IPS DF 6.9 (cell line): Measurements from ENCODE around the gene PRKAG2.

ENCODE experiments used
- DNase-seq: peaks from one replicate; pipeline ENCODE4 v3.0.0-alpha.2; 2013; ENCODE audit warnings: low read depth, low spot score
- H3K27ac ChIP-seq: one replicate; pipeline ENCODE4 v1.5.1; 2013; ENCODE audit warnings: low read length, control low read depth
- H3K27me3 ChIP-seq: 2 replicates; pipeline ENCODE4 v1.6.1; 2013; ENCODE audit warnings: mild to moderate bottlenecking, low read length; ENCODE audit not compliant: control insufficient read depth, insufficient read depth
- H3K36me3 ChIP-seq: 2 replicates; pipeline ENCODE4 v1.6.1; 2013; ENCODE audit warnings: low read length; ENCODE audit not compliant: control insufficient read depth, insufficient read depth
- H3K4me1 ChIP-seq: 2 replicates; pipeline ENCODE4 v1.6.1; 2013; ENCODE audit warnings: low read length; ENCODE audit not compliant: control insufficient read depth, insufficient read depth
- H3K4me3 ChIP-seq: 2 replicates; pipeline ENCODE4 v1.5.1; 2013; ENCODE audit warnings: mild to moderate bottlenecking, low read length
- H3K9me3 ChIP-seq: 2 replicates; pipeline ENCODE4 v1.6.1; 2013; ENCODE audit warnings: low read length, inconsistent platforms; ENCODE audit not compliant: control insufficient read depth, insufficient read depth
- WGBS: extraction: QIAGEN DNeasy Blood & Tissue Kit; methylation state at CpG from one replicate; pipeline ENCODE4 v1.1.7; 2013; ENCODE audit warnings: mixed read lengths, missing lambda C conversion rate; ENCODE audit not compliant: insufficient read length, insufficient coverage; 5-methylcytosine and 5-hydroxymethylcytosine counted together

Gene PRKAG2

DNA sequence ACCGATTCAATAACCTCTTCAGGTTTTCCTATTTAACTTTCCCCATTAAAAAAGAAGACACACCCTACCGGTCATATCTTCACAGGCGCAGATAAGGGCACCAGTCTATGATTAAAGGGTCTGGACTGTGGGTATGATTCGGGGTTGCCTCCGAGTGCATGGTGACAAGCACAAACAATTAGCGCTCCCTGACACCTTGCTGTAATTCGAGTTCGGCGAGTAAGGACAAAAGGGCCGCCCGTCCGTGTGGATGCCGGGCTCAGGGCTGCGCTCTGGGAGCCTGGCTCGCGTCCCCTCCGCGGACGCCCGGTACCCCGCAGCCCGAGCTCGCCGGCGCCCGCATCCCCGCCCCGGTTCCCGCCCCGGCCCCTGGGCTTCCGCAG is 245.4 kb downstream of the PRKAG2 start:
- no peak overlapping the region for H3K27ac ChIP-seq
- no peaks in the 10 kb centered on the region for H3K36me3 ChIP-seq
- peak overlapping the region; percentile 71; the same call in 1 of the 2 replicates for H3K4me3 ChIP-seq
- no peaks in the 10 kb centered on the region; the same call in 1 of the 2 replicates for H3K27me3 ChIP-seq
- H3K9me3 ChIP-seq: no peaks in the 10 kb centered on the region
- 0 out of 2 replicates have a peak, but pooled peaks cover 3% of the 10 kb centered on the region for H3K4me1 ChIP-seq
- WGBS: no CpG with 5 or more reads among the region's 31 CpGs
- DNase-seq: no peak

DNA sequence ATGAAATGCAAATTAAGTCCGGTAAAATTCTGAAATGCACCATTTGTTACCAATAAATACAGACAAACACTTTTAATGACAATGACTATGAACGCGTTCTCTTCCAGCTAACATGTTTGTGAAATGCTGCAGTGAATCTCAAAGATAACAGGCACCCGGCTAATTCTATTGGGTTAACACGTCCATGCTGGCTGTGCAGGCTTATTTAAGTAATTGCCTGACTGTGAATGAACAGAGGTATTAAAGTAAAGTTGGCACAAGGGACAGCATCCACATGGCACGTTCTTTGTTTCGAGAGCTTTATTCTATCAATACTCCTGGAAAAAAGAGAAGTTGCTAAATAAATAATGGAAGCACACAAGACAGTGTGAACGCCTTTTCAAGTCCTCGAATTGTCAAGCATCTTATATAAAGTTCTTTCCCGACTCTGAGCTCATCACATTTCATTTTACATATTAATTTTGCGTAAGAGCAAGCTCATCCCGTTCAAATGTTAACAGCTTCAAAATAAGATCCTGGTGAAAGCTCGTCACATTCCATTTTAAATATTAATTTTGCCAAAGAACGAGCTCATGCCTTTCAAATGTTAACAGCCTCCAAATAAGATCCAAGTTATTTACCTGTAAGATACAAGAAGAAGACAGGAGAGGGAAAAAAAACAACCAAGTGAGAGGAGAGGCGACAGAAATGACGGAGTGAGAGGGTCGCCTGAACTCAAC is 245.9 kb downstream of the PRKAG2 start:
- Histone ChIP-seq H3K36me3 (no peaks in the 10 kb centered on the region), H3K9me3 (no peaks in the 10 kb centered on the region), H3K4me1 (0 out of 2 replicates have a peak, but pooled peaks cover 3% of the 10 kb centered on the region), H3K4me3 (peak overlapping the region; percentile 71; the same call in 1 of the 2 replicates), H3K27ac (no peak overlapping the region), H3K27me3 (no peaks in the 10 kb centered on the region; the same call in 1 of the 2 replicates)
- WGBS: no CpG with 5 or more reads among the region's 17 CpGs
- DNase-seq: no peak

DNA sequence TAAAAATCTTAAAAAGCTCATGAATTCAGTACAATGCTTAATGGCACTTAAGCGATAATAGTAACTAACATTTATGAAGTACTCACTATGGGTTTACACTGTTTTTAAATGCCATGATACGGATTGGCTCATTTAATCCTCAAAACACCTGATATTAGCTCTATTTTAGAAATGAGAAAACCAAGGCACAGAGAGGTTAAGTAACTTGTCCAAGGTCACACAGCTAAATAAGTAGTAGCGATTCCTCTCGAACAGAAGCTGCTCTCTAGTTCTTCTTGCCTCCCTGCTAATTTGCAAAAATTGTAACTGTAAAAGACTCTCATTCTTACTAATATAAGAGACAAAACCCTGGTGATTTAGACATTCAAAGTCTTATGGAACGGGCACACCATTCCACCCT is 246.6 kb downstream of the PRKAG2 start:
- Histone ChIP-seq H3K4me3 (no peak overlapping the region), H3K4me1 (0 out of 2 replicates have a peak, but pooled peaks cover 3% of the 10 kb centered on the region), H3K27ac (no peak overlapping the region), H3K27me3 (no peaks in the 10 kb centered on the region; the same call in 1 of the 2 replicates), H3K36me3 (no peaks in the 10 kb centered on the region), H3K9me3 (no peaks in the 10 kb centered on the region)
- no peak for DNase-seq
- no CpG with 5 or more reads among the region's 5 CpGs for WGBS

DNA sequence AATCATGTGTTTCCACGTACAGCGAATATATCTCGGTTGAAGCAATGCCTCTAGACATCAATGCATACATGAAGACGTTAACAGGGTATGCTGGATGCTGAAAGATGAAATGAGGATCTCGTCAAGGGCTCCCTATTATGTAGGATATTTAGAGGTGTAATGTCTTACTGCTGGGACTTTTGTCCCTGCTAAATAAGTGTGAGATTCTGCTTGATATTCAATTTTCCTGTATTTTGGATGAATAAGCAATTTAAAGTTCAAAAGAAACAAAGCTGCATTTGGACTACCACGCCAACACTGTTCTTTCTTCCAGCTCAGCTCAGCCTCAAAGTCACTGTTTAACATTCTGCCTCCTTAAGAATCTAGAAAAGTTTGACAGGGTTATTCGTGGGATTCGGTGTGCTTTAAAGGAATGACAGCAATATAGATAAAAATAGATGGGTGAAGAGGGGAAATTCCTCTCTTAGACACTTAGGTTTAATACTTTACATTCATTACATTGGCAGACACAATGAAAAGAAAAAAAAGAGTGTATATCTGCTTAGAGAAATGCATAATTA is 247.1 kb downstream of the PRKAG2 start:
- Histone ChIP-seq H3K4me1 (0 out of 2 replicates have a peak, but pooled peaks cover 3% of the 10 kb centered on the region), H3K27ac (no peak overlapping the region), H3K4me3 (no peak overlapping the region), H3K36me3 (no peaks in the 10 kb centered on the region), H3K9me3 (no peaks in the 10 kb centered on the region), H3K27me3 (no peaks in the 10 kb centered on the region; the same call in 1 of the 2 replicates)
- DNase-seq: no peak
- WGBS: no CpG with 5 or more reads among the region's 8 CpGs

DNA sequence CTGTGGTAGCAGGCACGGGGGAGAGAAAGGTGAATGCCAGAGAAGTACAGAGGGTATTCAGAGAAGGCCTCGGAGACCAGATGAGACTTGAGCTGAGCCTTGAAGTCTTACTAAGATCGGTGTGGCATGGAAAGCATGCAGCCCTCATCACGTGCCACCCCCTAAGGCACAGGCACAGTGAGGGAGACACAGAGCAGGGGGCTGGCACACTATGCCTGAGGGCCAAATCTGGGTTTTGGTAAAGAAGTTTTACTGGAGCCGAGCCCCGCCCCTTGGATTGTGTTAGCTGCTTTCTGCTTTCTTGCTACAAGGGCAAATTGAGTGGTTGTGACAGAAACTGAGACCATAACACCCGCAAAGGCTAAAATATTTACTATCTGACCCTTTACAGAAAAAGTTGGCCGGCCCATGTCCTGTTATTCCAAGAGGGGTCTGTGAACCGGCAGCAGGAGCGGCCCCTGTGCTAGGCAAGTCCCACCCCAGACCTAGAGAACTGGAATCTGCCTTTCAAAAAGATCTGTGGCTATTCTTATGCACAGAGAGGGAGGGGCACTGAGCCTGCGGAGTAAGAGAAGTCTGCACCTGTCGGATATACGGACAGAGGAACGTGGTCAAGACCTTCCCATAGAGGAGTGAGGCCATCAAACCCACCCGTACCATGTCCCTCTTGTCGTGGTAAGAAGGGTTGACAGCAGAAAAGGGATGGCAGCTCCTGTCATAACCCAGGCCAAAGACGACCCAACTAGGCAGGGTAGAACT is 247.9 kb downstream of the PRKAG2 start:
- WGBS: no CpG with 5 or more reads among the region's 17 CpGs
- Histone ChIP-seq H3K9me3 (no peaks in the 10 kb centered on the region), H3K4me1 (peaks cover 4% of the 10 kb centered on the region; the same call in 1 of the 2 replicates), H3K27me3 (no peaks in the 10 kb centered on the region; the same call in 1 of the 2 replicates), H3K27ac (no peak overlapping the region), H3K4me3 (no peak overlapping the region), H3K36me3 (no peaks in the 10 kb centered on the region)
- no peak for DNase-seq

DNA sequence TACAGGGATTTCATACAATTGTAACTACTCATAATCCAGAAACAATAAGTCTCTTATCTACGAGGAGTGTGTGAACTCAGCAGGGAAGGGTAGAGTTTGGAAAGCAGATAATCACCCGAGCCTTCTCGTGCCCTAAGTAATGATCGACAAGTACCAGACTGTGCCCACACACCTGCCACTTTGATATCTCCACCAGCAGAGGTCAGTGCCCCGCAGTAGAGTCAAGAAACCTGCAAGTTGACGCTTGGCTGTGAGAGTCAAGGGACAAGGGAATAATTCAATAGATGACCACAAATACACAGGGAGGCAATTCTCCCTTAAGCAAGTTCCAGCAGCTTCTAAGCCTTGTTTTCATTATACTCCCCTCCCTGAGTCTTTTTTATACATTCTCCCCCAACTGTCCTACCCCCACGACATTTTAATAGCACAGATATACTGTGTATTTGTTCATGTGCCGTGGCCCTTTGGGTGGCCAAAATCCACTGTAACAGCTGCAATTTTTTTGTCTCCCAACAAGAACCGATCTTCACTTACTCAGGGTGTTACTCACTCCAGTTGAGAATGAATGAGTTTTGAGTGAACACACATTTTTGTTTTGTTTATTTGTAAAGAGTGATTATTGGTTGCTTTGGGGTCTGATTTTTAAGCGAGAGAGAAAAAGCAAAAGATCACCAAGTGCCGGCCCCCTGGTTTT is 250.3 kb downstream of the PRKAG2 start:
- peaks cover 4% of the 10 kb centered on the region; the same call in 1 of the 2 replicates for H3K4me1 ChIP-seq
- no peaks in the 10 kb centered on the region for H3K9me3 ChIP-seq
- no peak overlapping the region for H3K4me3 ChIP-seq
- no peak for DNase-seq
- H3K36me3 ChIP-seq: no peaks in the 10 kb centered on the region
- no peaks in the 10 kb centered on the region; the same call in 1 of the 2 replicates for H3K27me3 ChIP-seq
- WGBS: no CpG with 5 or more reads among the region's 11 CpGs
- H3K27ac ChIP-seq: no peak overlapping the region

DNA sequence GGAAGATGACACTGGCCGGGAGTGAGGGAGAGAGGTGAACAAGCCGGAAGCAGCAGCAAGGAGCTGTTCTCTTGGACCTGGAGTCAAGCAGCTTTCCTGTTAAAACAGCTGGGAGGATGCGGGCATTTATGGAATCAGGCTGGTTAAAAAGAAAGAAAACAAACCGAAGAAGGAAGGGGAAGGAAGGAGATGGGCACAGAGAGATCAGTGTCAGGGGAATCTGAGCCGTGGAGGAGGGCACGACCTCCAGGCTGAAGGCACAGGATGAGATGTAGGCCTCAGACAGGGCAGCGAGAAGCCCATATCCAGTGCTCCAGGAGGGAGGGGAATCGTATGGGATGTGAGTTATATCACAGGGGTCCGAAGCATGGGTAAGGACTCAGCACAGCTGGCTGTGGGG is 251.3 kb downstream of the PRKAG2 start:
- Histone ChIP-seq H3K36me3 (no peaks in the 10 kb centered on the region), H3K9me3 (no peaks in the 10 kb centered on the region), H3K27ac (no peak overlapping the region), H3K27me3 (no peaks in the 10 kb centered on the region; the same call in 1 of the 2 replicates), H3K4me1 (peaks cover 4% of the 10 kb centered on the region; the same call in 1 of the 2 replicates), H3K4me3 (no peak overlapping the region)
- no CpG with 5 or more reads among the region's 9 CpGs for WGBS
- DNase-seq: no peak

DNA sequence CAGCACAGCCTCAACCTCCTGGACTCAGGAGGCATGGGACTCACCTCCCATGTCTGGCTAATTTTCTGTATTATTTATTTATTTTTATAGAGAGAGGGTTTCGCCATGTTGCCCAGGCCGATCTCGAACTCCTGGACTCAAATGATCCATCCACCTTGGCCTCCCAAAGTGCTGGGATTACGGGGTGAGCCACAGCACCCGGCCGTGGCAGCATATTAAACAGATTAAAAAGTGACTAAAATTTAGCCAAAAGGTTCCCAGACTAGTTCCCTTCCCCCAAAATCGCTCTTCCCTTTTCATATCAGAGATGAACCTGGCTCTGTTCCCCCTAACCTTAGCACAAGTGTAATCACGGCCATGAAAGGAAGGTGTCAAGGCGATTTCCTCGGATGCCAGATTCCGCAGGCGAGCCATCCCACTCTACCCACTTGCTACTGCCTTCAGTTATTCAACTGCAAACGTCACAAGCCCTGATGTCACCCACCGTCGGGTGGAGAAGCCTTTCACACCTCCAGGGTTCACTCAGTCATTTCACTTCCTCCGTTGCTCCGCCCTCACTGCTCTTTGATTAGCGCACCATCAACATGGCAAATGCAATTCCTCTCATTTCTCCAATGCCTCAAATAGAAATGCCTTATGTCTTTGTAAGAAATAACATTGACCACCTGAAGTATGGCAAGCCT is 252.5 kb downstream of the PRKAG2 start:
- H3K4me1 ChIP-seq: peaks cover 4% of the 10 kb centered on the region; the same call in 1 of the 2 replicates
- no peaks in the 10 kb centered on the region for H3K36me3 ChIP-seq
- WGBS: no CpG with 5 or more reads among the region's 18 CpGs
- H3K9me3 ChIP-seq: no peaks in the 10 kb centered on the region
- H3K27ac ChIP-seq: no peak overlapping the region
- H3K4me3 ChIP-seq: no peak overlapping the region
- no peak for DNase-seq
- no peaks in the 10 kb centered on the region for H3K27me3 ChIP-seq

DNA sequence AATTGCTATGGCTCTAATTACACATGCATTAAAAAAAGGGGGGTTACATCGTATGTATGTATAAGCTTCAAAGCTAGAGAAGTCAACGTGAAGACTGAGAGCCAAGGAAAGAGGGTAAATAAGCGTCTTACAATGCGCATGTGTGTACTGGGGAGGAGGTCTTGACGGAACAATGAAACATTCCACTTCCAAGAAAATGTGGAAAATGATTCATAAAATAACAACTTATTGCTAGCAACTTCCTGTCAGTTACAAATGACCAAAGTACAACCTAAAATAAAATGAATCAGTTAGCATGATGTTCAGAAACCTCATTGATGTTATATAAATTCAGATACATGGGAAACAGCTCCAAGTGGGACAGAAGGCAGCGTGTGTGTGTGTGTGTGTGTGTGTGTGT is 253.1 kb downstream of the PRKAG2 start:
- Histone ChIP-seq H3K4me1 (peaks cover 3% of the 10 kb centered on the region; the same call in 1 of the 2 replicates), H3K4me3 (no peak overlapping the region), H3K27ac (no peak overlapping the region), H3K27me3 (no peaks in the 10 kb centered on the region), H3K9me3 (no peaks in the 10 kb centered on the region), H3K36me3 (no peaks in the 10 kb centered on the region)
- WGBS: no CpG with 5 or more reads among the region's 6 CpGs
- DNase-seq: no peak
